Left lung (tissue), 10 donors: ENCODE results near the gene NFIX. TPM values are rescaled to one million over a fixed set of nuclear protein-coding genes. Genes with fewer than 3 reads are reported as not detected.

Experiments
- ATAC-seq: fragments of 200-7000 bp; cut with Tn5 transposase; one replicate; pipeline ENCODE4 v1.9.1; 2020; ENCODE audit warnings: moderate library complexity
- DNase-seq, 4 donors: peaks; one replicate each; pipeline ENCODE4 v3.0.0-alpha.2; 2013 to 2020
- H3K27ac ChIP-seq, 2 donors: fragments of 200-600 bp; sonication (generic) in 1 of 2; one replicate each; pipeline versions ENCODE4 v1.5.0 to v1.8.0; 2020 to 2021
- H3K27me3 ChIP-seq, 2 donors: fragments of 200-600 bp; sonication (generic) in 1 of 2; one replicate each; pipeline versions ENCODE4 v1.5.0 to v1.8.0; 2020 to 2021
- H3K36me3 ChIP-seq, 2 donors: fragments of 200-600 bp; sonication (generic) in 1 of 2; one replicate each; pipeline versions ENCODE4 v1.5.0 to v1.8.0; 2020 to 2021
- H3K4me1 ChIP-seq, 2 donors: fragments of 200-600 bp; one replicate each; pipeline ENCODE4 v1.8.0; 2021
- H3K4me3 ChIP-seq, 2 donors: fragments of 200-600 bp; sonication (generic) in 1 of 2; one replicate each; pipeline versions ENCODE4 v1.5.0 to v1.8.0; 2020 to 2021; ENCODE audit warnings: mild to moderate bottlenecking in 1 of 2
- H3K9me3 ChIP-seq, 2 donors: fragments of 200-600 bp; sonication (generic) in 1 of 2; one replicate each; pipeline versions ENCODE4 v1.5.0 to v1.8.0; 2020 to 2021
- intact Hi-C, 2 donors: fragments of 100-400 bp; cut with DNase I; formaldehyde crosslinking; loops; one replicate each; pipeline versions ENCODE4 v1.11.2 to v1.14.2; 2022
- polyA plus RNA-seq, 6 donors: library from polyadenylated mRNA; unstranded; fragments of 120-200 nt; gene quantifications; one replicate each; pipeline ENCODE4 v1.2.1, GENCODE V29; 2013; ENCODE audit not compliant: insufficient read length in 6 of 6
- total RNA-seq, 2 donors: library from RNA; stranded (reverse); fragmentation: NEBNext Ultra II Directional; extraction: Animal tissue kit (Norgen Biotek cat#: 25700); gene quantifications; one replicate each; pipeline ENCODE4 v1.2.1, GENCODE V29; 2021
- TF ChIP-seq, protein P1 (sequence below), 2 donors: fragments of 200-600 bp; sonication (generic) in 1 of 2; IDR thresholded peaks; one replicate each; pipeline versions ENCODE4 v1.5.0 to v1.8.0; 2021; ENCODE audit warnings: antibody characterized with exemption in 2 of 2
- donor health status: DM: no; HTN: yes; CAD: no.
- donor health status: DM: no; HTN: no; CAD: no.

NFIX gene
- total and polyA plus RNA-seq, 8 donors = 92.6 to 237 (median 123) TPM

DNA sequence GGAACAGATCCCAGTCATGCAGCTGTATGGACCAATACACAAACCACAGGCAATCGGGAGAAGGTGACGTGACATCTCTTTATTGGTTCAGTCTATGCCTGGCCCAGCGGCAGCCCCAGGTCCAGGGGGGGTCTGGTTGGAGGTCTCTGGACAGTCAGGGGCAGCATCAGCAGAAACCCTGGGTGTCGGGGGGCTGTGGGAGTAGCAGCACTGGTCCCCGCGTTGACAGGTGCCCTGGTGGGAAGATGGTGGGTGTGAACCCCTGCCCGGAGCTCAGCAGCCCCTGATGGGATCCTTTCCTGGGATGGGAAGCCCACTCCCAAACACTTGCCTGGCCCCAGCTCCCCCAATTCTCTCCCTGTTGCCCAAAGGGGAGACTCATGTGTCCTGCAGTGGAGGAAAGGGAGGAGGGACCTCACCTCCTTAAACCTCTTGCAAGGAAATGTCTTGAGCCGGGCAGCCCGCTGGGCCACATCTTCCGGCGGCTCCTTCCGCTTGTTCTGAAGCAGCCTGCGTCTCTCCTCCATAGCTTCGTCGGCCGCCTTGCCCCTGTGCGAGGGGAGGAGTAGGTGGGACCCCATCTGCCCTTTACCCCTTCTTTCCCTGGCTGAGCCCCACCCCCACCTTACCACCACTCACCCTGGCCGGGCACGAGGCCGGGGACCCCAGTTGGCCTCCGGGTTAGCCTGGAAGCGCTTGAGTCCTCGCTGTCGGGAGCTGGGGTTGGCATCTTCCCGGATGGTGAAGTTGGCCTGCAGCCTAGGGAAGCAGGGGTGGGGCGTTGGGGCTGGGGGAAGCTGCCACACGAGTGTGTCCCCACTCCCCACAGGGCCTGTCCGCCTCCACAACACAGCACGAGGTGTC, 109.8 kb downstream of the NFIX start:
- DNase-seq (peak in 1 of 4 donors; percentile 88), ATAC-seq (no peak)
- Histone ChIP-seq H3K27ac (peak overlapping the region; percentile 82 to 98), H3K36me3 (peaks cover 0 to 38% of the 10 kb centered on the region in 2 donors), H3K9me3 (no peaks in the 10 kb centered on the region), H3K27me3 (no peaks in the 10 kb centered on the region), H3K4me3 (peak overlapping the region in 1 of 2 donors; percentile 50), H3K4me1 (peaks cover 13 to 48% of the 10 kb centered on the region in 2 donors)
- intact Hi-C loops = no loop called here
- TF ChIP-seq, protein P1, sequence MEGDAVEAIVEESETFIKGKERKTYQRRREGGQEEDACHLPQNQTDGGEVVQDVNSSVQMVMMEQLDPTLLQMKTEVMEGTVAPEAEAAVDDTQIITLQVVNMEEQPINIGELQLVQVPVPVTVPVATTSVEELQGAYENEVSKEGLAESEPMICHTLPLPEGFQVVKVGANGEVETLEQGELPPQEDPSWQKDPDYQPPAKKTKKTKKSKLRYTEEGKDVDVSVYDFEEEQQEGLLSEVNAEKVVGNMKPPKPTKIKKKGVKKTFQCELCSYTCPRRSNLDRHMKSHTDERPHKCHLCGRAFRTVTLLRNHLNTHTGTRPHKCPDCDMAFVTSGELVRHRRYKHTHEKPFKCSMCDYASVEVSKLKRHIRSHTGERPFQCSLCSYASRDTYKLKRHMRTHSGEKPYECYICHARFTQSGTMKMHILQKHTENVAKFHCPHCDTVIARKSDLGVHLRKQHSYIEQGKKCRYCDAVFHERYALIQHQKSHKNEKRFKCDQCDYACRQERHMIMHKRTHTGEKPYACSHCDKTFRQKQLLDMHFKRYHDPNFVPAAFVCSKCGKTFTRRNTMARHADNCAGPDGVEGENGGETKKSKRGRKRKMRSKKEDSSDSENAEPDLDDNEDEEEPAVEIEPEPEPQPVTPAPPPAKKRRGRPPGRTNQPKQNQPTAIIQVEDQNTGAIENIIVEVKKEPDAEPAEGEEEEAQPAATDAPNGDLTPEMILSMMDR (IDR thresholded peaks at IDR 0.05) = no peak

DNA sequence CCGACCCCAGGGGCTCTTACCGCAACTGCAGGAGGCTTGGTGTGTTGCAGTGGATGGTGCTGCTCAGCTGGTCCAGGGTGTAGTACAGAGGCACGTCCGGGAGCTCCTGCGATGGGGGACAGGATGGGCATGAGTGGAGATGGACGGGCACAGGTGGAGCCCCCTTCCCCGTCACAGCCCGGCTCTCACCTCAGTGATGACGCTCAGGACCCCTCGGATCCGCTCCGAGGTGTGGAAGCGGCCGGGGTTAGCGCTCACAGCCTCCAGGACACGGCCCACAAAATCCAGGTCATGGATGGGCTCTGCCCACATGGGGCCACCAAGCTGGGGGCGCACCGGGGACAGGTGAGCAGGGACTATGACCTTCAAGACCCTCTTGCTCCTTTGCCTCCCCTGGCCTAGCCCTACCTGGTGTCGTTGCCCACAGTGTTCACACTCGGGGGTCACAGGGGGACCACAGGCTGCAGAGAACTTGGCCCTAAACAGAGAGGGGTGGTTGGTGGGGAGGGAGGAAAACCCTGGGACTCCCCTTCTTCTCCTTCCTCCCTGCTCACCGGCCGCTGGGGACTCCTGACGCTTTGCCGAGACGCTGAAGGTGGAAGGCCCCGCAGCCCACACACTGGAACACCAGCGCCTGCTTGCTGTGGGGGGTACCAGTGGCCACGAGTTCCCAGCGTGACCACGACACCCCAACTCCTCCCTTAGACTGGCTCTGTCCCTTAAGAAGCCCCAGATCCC, 114.3 kb downstream of the NFIX start:
- intact Hi-C loops = no loop called here
- DNase-seq (no peak), ATAC-seq (no peak)
- TF ChIP-seq, protein P1 (IDR thresholded peaks at IDR 0.05) = no peak
- Histone ChIP-seq H3K4me1 (peaks cover 0 to 12% of the 10 kb centered on the region in 2 donors), H3K27me3 (no peaks in the 10 kb centered on the region), H3K36me3 (peaks cover 0 to 62% of the 10 kb centered on the region in 2 donors), H3K4me3 (no peak overlapping the region), H3K9me3 (no peaks in the 10 kb centered on the region), H3K27ac (no peak overlapping the region)

DNA sequence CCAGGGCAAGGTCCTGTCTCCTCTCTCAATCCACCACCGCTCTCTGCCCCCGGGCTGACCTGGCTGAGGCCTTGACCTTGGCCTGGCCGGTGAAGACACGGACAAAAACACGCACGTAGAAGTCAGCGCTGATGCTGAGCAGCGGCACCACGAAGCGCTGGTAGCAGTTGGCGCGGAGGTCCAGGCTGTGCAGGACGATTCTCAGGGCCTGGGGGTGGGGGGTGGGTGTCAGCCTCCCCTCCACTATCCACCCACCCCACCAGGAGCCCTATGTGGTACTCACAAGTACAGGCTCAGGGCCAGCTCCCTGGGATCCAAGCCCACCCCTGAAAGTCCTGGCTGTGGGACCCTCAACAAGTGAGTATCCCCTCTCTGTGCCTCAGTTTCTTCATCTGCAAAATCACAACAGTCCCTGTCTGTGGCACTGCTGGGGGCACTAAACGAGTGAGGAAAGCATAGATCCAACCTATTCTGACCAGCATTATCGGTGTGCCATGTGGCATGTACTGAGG, 114.9 kb downstream of the NFIX start:
- intact Hi-C loops = no loop called here
- no peak for DNase-seq
- Histone ChIP-seq H3K27ac (no peak overlapping the region), H3K36me3 (peaks cover 0 to 64% of the 10 kb centered on the region in 2 donors), H3K9me3 (no peaks in the 10 kb centered on the region), H3K27me3 (no peaks in the 10 kb centered on the region), H3K4me1 (peaks cover 0 to 7% of the 10 kb centered on the region in 2 donors), H3K4me3 (no peak overlapping the region)
- TF ChIP-seq, protein P1 (IDR thresholded peaks at IDR 0.05) = no peak
- ATAC-seq = no peak

DNA sequence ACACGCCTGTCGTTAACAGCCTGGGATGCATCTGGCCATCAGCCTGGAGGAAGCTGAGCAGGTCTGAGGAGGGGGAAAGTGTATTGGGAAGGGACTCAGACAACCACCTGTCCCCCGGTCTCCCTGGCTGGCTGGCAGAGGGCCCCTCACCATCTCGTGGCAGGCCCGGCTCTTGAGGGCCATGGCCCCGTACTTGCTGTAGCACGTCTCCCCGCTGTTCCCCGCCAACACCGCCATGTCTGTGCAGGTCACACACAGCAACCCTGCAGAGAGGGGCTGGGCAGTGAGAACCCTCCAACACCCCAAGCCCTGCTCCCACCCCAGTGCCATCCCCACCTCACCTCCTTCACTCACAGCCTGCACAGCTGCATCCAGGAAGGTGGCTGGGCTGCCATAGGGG, 117.3 kb downstream of the NFIX start:
- intact Hi-C loops = no loop called here
- H3K4me3 ChIP-seq = no peak overlapping the region
- TF ChIP-seq, protein P1 (IDR thresholded peaks at IDR 0.05) = no peak
- H3K9me3 ChIP-seq = no peaks in the 10 kb centered on the region
- DNase-seq (no peak), ATAC-seq (no peak)
- no peak overlapping the region for H3K27ac ChIP-seq
- peaks cover 0 to 57% of the 10 kb centered on the region in 2 donors for H3K36me3 ChIP-seq
- H3K27me3 ChIP-seq = no peaks in the 10 kb centered on the region
- H3K4me1 ChIP-seq = peaks cover 8 to 21% of the 10 kb centered on the region in 2 donors

DNA sequence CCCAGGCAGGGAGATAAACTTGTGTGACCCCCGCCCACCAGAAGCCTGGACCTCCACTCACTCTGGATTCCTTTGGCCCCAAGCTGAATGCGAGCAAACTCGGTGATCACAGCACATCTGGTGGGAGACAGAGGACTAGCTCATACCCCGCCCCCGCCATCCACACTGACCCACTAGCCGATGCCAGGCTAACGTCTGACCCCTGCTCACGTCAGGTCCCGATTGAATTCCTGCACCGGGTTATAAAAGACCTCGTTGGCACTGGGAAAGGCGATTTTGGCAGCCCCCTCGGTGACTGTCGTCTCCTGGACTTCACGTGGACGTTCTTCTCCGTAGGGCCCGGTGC, 120.6 kb downstream of the NFIX start:
- Histone ChIP-seq H3K9me3 (no peaks in the 10 kb centered on the region), H3K36me3 (peaks cover 0 to 26% of the 10 kb centered on the region in 2 donors), H3K4me1 (peaks cover 22 to 44% of the 10 kb centered on the region in 2 donors), H3K27ac (peak overlapping the region in 1 of 2 donors; percentile 84), H3K27me3 (no peaks in the 10 kb centered on the region), H3K4me3 (peak overlapping the region; percentile 93 to 95)
- TF ChIP-seq, protein P1 (IDR thresholded peaks at IDR 0.05) = no peak
- ATAC-seq (no peak), DNase-seq (no peak)
- intact Hi-C loops = no loop called here
